GM23338 (cell line): Measurements from ENCODE around the gene MS4A15. TPM values are rescaled to one million over a fixed set of nuclear protein-coding genes. Genes with fewer than 3 reads are reported as not detected.

Experiments
- ATAC-seq: fragments of 200-7000 bp; cut with Tn5 transposase; 3 replicates; pipeline ENCODE4 v1.9.1; 2020
- DNase-seq: peaks from one replicate; pipeline ENCODE4 v3.0.0-alpha.2; 2015; ENCODE audit warnings: low spot score
- H2AFZ ChIP-seq: fragments of 200-600 bp; sonication (generic); 2 replicates; pipeline ENCODE4 v1.8.0; 2016; ENCODE audit warnings: antibody characterized with exemption, mild to moderate bottlenecking, moderate library complexity
- H3F3A ChIP-seq: fragments of 200-600 bp; sonication (generic); replicated peaks from 2 replicates; pipeline ENCODE4 v1.8.0; 2017; ENCODE audit warnings: antibody characterized with exemption, mixed run types, low read depth
- H3K27ac ChIP-seq: fragments of 200-600 bp; sonication (generic); 2 replicates; pipeline ENCODE4 v1.6.1; 2016; ENCODE audit warnings: low read depth
- H3K27me3 ChIP-seq: fragments of 200-600 bp; sonication (generic); 2 replicates; pipeline ENCODE4 v1.8.0; 2016; ENCODE audit warnings: mild to moderate bottlenecking, mixed run types, moderate library complexity; ENCODE audit not compliant: insufficient read depth
- H3K36me3 ChIP-seq: fragments of 200-600 bp; sonication (generic); 2 replicates; pipeline ENCODE4 v1.8.0; 2016; ENCODE audit warnings: mild to moderate bottlenecking; ENCODE audit not compliant: insufficient read depth
- H3K4me1 ChIP-seq: fragments of 200-600 bp; sonication (generic); 2 replicates; pipeline ENCODE4 v1.8.0; 2016; ENCODE audit warnings: mild to moderate bottlenecking, moderate library complexity; ENCODE audit not compliant: insufficient read depth
- H3K4me2 ChIP-seq: fragments of 200-600 bp; sonication (generic); 2 replicates; pipeline ENCODE4 v1.7.1; 2017; ENCODE audit warnings: mixed run types
- H3K4me3 ChIP-seq: fragments of 200-600 bp; sonication (generic); 2 replicates; pipeline ENCODE4 v1.6.1; 2016; ENCODE audit warnings: mixed run types
- H3K79me2 ChIP-seq: fragments of 200-600 bp; sonication (generic); replicated peaks from 2 replicates; pipeline ENCODE4 v1.8.0; 2017; ENCODE audit warnings: mild to moderate bottlenecking; ENCODE audit not compliant: insufficient read depth
- H3K9me2 ChIP-seq: fragments of 200-600 bp; sonication (generic); 2 replicates; pipeline ENCODE4 v1.8.0; 2017; ENCODE audit not compliant: insufficient read depth
- H4K20me1 ChIP-seq: fragments of 200-600 bp; sonication (generic); replicated peaks from 2 replicates; pipeline ENCODE4 v1.8.0; 2017; ENCODE audit warnings: mild to moderate bottlenecking; ENCODE audit not compliant: insufficient read depth
- H3K27ac Mint-ChIP-seq: 2 replicates; pipeline ENCODE4 v1.8.0; 2020; ENCODE audit warnings: inconsistent platforms, mild to moderate bottlenecking, moderate library complexity, mixed read lengths
- H3K27me3 Mint-ChIP-seq: 3 replicates; pipeline ENCODE4 v1.8.0; 2022; ENCODE audit warnings: low read depth, mild to moderate bottlenecking, moderate library complexity, mixed read lengths, inconsistent platforms; ENCODE audit not compliant: insufficient read depth, poor library complexity
- H3K36me3 Mint-ChIP-seq: 3 replicates; pipeline ENCODE4 v1.8.0; 2021; ENCODE audit warnings: low read depth, mild to moderate bottlenecking, inconsistent platforms, moderate library complexity, mixed read lengths
- H3K4me1 Mint-ChIP-seq: 3 replicates; pipeline ENCODE4 v1.8.0; 2020; ENCODE audit warnings: mild to moderate bottlenecking, inconsistent platforms, mixed read lengths
- H3K4me3 Mint-ChIP-seq: 3 replicates; pipeline ENCODE4 v1.8.0; 2021; ENCODE audit warnings: moderate library complexity, mild to moderate bottlenecking, inconsistent platforms, mixed read lengths
- H3K9me3 Mint-ChIP-seq: 3 replicates; pipeline ENCODE4 v1.8.0; 2020; ENCODE audit warnings: moderate library complexity, mild to moderate bottlenecking, inconsistent platforms, mixed read lengths
- CREB1 ChIP-seq: fragments of 250-450 bp; sonication (Bioruptor Pico); IDR thresholded peaks from 2 replicates; pipeline ENCODE4 v1.5.0; 2020; ENCODE audit warnings: low read depth, mild to moderate bottlenecking, moderate library complexity
- CTCF ChIP-seq, 2 experiments: fragments of 200-600 bp in 1 of 2; sonication (generic) in 1 of 2; conservative IDR thresholded peaks; 2 replicates each; pipeline versions ENCODE4 v1.5.1 to v1.6.1; 2016 to 2017; ENCODE audit warnings: antibody characterized with exemption in 2 of 2, low read depth in 2 of 2, mild to moderate bottlenecking in 2 of 2, moderate library complexity in 1 of 2
- ETS1 ChIP-seq: IDR thresholded peaks from 2 replicates; pipeline ENCODE4 v1.6.1; 2016; ENCODE audit warnings: antibody characterized with exemption
- EZH2 ChIP-seq: fragments of 200-600 bp; sonication (generic); IDR thresholded peaks from one replicate; pipeline ENCODE4 v1.8.0; 2017; ENCODE audit warnings: antibody characterized with exemption, mild to moderate bottlenecking, low read depth; ENCODE audit not compliant: unreplicated experiment
- EZH2phosphoT487 ChIP-seq: fragments of 200-600 bp; sonication (generic); IDR thresholded peaks from one replicate; pipeline ENCODE4 v1.8.1; 2018; ENCODE audit warnings: antibody characterized with exemption; ENCODE audit not compliant: unreplicated experiment
- JUNB ChIP-seq: IDR thresholded peaks from one replicate; pipeline ENCODE4 v1.6.1; 2016; ENCODE audit warnings: antibody characterized with exemption; ENCODE audit not compliant: unreplicated experiment
- NANOG ChIP-seq: IDR thresholded peaks from 2 replicates; pipeline ENCODE4 v1.6.1; 2016; ENCODE audit warnings: antibody characterized with exemption, borderline replicate concordance
- POLR2AphosphoS5 ChIP-seq: IDR thresholded peaks from 2 replicates; pipeline ENCODE4 v1.6.1; 2016; ENCODE audit warnings: antibody characterized with exemption, low read depth
- REST ChIP-seq: IDR thresholded peaks from one replicate; pipeline ENCODE4 v1.6.1; 2018; ENCODE audit warnings: antibody characterized with exemption; ENCODE audit not compliant: unreplicated experiment
- STAT1 ChIP-seq: IDR thresholded peaks from one replicate; pipeline ENCODE4 v1.6.1; 2016; ENCODE audit warnings: antibody characterized with exemption; ENCODE audit not compliant: unreplicated experiment
- ZNF114 ChIP-seq: fragments of 250-450 bp; sonication (Bioruptor Pico); IDR thresholded peaks from 2 replicates; pipeline ENCODE4 v1.5.0; 2020; ENCODE audit warnings: mild to moderate bottlenecking, moderate library complexity
- ZNF331 ChIP-seq: fragments of 250-450 bp; sonication (Bioruptor Pico); IDR thresholded peaks from 2 replicates; pipeline ENCODE4 v1.5.0; 2020; ENCODE audit warnings: low read depth, mild to moderate bottlenecking, moderate library complexity
- ZNF462 ChIP-seq: fragments of 250-450 bp; sonication (Bioruptor Pico); IDR thresholded peaks from 2 replicates; pipeline ENCODE4 v1.5.0; 2020; ENCODE audit warnings: mild to moderate bottlenecking, moderate library complexity
- polyA plus RNA-seq: library from polyadenylated mRNA; unstranded; fragments of >200 nt; fragmentation: Nextera tagmentation; extraction: Ambion mirVana; gene quantifications from 2 replicates; pipeline ENCODE4 v1.2.1, GENCODE V29; 2016
- total RNA-seq: library from RNA; depleted of rRNA; stranded (reverse); fragments of >200 nt; shearing (Covaris generic); gene quantifications from 2 replicates; pipeline ENCODE4 v1.2.3, GENCODE V29; 2014

The MS4A15 gene
- total and polyA plus RNA-seq, 2 experiments from 2014 or later, result 0.44 TPM; not detected in 1

GRCh38 chr11:60772666-60773065 is 16.0 kb downstream of the MS4A15 start (continued):
- TF ChIP-seq NANOG, result no peak
- no peak for TF ChIP-seq CREB1 (CRISPR knock-in tag)
- no peak for TF ChIP-seq EZH2phosphoT487
- TF ChIP-seq ZNF331 (CRISPR knock-in tag), result no peak
- no peak for TF ChIP-seq JUNB
- no peak for TF ChIP-seq EZH2

GRCh38 chr11:60774726-60775125 is 18.1 kb downstream of the MS4A15 start:
- no peaks in the 10 kb centered on the region for H4K20me1 ChIP-seq
- H3K27ac Mint-ChIP-seq, result no peak overlapping the region
- no peak for DNase-seq

More at GRCh38 chr11:60774726-60775125, 18.1 kb downstream of the MS4A15 start:
- H3K4me1 ChIP-seq, result no peaks in the 10 kb centered on the region
- no peaks in the 10 kb centered on the region for H3K36me3 Mint-ChIP-seq
- H3K4me1 Mint-ChIP-seq, result peaks cover 9% of the 10 kb centered on the region; the same call in 2 of the 3 replicates
- H3K4me3 Mint-ChIP-seq, result no peak overlapping the region; the same call in 2 of the 3 replicates
- H3K27me3 Mint-ChIP-seq, result peaks cover 7% of the 10 kb centered on the region
- H3K27me3 ChIP-seq, result no peaks in the 10 kb centered on the region
- H3F3A ChIP-seq, result no peaks in the 10 kb centered on the region
- no peaks in the 10 kb centered on the region for H3K36me3 ChIP-seq
- no peak overlapping the region for H3K27ac ChIP-seq
- no peak for ATAC-seq
- H3K4me3 ChIP-seq, result no peak overlapping the region
- no peak overlapping the region for H3K4me2 ChIP-seq
- no peak overlapping the region for H2AFZ ChIP-seq
- no peaks in the 10 kb centered on the region for H3K79me2 ChIP-seq
- H3K9me3 Mint-ChIP-seq, result no peaks in the 10 kb centered on the region; the same call in 1 of the 3 replicates
- TF ChIP-seq JUNB (no peak), STAT1 (no peak), REST (no peak), POLR2AphosphoS5 (no peak), ZNF331 (CRISPR knock-in tag) (no peak), CREB1 (CRISPR knock-in tag) (no peak), EZH2phosphoT487 (no peak), ETS1 (no peak), CTCF (conservative IDR thresholded peaks at IDR 0.05; ENCODE audit: low read depth in 2 of 2) (no peak), ZNF114 (CRISPR knock-in tag) (no peak), NANOG (no peak), ZNF462 (CRISPR knock-in tag) (no peak), EZH2 (no peak)
- no peaks in the 10 kb centered on the region for H3K9me2 ChIP-seq
